Measurements from ENCODE around the gene F11R. TPM values are rescaled to one million over a fixed set of nuclear protein-coding genes. Genes with fewer than 3 reads are reported as not detected.

The F11R gene
- total and polyA plus RNA-seq, 12 donors = 19.3 to 99.1 (median 55.1) TPM

DNA sequence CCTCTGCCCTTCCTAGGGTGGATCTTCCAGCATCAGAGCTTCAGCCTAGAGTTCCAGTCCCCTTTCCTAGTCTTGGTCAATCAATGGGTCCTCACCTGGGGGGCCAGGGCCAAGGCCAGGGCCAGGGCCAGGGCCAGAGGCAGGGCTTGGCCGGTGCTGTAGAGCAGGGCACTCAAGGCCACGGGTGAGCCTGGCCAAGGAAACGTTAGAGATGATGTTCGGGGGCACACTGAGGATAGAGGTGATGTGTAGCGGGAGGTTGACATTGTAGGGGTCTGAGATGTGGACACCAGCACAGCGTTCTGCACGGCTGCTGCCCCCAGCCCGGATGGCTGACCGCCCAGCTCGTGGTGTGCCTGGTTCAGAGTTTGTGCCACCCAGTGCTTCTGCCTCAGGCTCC lies 30.3 kb upstream of the F11R start:
- H3K27me3 ChIP-seq = no peaks in the 10 kb centered on the region
- intact Hi-C loops (cut with DNase I) = loop anchor here in 1 of 2 donors (5.0 kb wide), 1 partner anchor 49 kb away; no protein-coding TSS in a partner anchor
- H3K9me3 ChIP-seq (replicated peaks in 1 of 3) = no peaks in the 10 kb centered on the region
- TF ChIP-seq, protein P1, sequence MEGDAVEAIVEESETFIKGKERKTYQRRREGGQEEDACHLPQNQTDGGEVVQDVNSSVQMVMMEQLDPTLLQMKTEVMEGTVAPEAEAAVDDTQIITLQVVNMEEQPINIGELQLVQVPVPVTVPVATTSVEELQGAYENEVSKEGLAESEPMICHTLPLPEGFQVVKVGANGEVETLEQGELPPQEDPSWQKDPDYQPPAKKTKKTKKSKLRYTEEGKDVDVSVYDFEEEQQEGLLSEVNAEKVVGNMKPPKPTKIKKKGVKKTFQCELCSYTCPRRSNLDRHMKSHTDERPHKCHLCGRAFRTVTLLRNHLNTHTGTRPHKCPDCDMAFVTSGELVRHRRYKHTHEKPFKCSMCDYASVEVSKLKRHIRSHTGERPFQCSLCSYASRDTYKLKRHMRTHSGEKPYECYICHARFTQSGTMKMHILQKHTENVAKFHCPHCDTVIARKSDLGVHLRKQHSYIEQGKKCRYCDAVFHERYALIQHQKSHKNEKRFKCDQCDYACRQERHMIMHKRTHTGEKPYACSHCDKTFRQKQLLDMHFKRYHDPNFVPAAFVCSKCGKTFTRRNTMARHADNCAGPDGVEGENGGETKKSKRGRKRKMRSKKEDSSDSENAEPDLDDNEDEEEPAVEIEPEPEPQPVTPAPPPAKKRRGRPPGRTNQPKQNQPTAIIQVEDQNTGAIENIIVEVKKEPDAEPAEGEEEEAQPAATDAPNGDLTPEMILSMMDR (IDR thresholded peaks at IDR 0.05) = no peak
- TF ChIP-seq POLR2A (IDR thresholded peaks at IDR 0.05) = no peak
- H3K4me1 ChIP-seq (replicated peaks in 1 of 2) = no peaks in the 10 kb centered on the region
- DNase-seq = no peak
- H3K36me3 ChIP-seq (replicated peaks in 1 of 2) = peaks cover 0 to 6% of the 10 kb centered on the region in 2 donors
- H3K4me3 ChIP-seq = no peak overlapping the region
- WGBS, 4 donors = 82 to 83% (median 83%) methylated on average over 4 to 10 of the region's 10 CpGs
- no peak overlapping the region for H3K27ac ChIP-seq

DNA sequence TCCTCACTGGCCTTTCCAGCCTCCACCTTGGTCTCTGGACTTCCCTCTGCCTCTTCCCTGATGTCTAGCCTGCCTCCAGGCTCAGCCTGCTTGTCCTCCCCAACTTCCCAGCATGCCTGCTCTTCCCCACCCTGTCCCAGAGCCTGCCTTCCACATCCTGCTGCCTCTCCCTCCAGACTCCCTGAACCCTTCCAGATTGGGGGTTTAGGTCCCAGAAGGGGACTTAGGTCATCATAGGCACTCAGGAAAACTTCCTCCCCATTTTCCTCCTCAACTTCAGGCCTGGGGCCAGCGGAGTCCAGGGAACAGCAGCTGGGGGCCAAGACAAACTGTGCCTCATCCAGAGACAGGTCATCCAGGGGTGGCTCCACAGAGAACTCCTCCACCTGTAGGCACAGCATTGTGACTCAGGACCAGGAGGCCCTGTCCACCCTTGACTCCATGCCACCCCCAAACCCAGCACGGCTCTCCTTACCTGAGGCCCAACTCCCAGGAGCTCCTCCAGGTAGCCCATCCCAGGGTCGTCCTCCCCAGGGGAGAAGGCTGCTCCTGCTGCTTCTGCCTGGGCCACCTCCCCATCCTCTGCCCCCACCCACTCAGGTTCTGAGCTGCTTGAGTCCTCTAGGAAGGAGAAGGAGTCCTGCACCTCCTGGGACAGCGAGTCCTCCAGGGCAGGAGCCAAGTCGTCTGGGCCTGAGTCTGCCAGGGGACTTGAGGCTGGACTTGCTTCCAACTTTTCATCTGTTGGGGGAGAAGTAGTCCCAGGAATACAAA lies 28.2 kb upstream of the F11R start:
- H3K4me1 ChIP-seq (replicated peaks in 1 of 2) = peaks cover 6 to 7% of the 10 kb centered on the region in 2 donors
- H3K4me3 ChIP-seq = no peak overlapping the region
- 86 to 98% (median 95%) methylated on average over 4 to 5 of the region's 5 CpGs for WGBS, 4 donors
- H3K36me3 ChIP-seq (replicated peaks in 1 of 2) = peaks cover 0 to 6% of the 10 kb centered on the region in 2 donors
- no peak overlapping the region for H3K27ac ChIP-seq
- intact Hi-C loops (cut with DNase I) = no loop called here
- no peaks in the 10 kb centered on the region for H3K9me3 ChIP-seq (replicated peaks in 1 of 3)
- no peaks in the 10 kb centered on the region for H3K27me3 ChIP-seq
- DNase-seq = no peak
- no peak for TF ChIP-seq POLR2A (IDR thresholded peaks at IDR 0.05)
- TF ChIP-seq, protein P1 (IDR thresholded peaks at IDR 0.05) = no peak

DNA sequence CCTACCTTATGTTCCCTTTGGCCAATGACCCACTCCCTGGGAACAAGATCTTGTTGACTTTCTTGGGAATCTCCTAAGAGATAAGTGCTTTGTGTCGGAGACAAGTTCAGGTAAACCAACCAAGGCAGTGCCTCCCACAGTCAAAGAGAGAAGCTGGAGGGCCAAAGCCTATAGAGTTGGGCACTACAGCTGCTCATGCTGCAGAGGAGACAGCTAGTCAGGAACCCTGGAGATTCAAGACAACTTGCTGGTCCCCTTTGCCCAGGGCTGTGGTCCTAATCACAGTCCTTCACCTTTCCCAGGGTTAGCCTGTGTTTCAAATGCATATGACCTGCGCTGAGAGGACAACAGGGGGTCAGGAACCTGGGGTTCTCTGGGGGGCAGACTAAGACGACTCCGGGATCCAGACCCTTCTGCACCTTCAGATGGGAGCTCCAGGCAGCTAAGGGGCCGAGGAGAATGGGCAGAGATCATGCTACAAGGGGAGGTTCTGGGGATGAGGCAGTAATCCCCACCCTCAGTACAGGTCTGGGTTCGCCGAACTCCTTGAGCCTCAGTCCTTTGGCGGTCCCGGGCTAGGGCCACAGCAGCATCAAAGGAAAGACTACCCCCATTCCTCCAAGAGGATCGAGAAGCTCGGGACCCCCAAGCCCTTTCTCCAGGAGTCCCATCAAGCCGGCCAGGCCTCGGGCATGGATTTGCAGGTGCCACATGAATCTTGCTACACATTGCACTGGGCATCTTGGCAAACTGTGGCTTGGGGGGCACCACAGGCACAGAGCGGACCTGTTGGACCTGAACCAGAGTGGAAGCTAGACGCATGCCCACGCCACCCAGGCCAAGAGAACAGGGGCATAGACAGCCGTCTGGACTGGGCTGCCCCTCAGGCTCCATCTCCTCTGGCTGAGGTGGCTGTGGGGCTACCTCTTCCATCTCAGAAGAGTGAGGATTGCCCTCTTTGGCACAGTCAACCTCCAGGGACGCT lies 26.8 kb upstream of the F11R start:
- Histone ChIP-seq H3K4me1 (replicated peaks in 1 of 2) (peaks cover 10 to 11% of the 10 kb centered on the region in 2 donors), H3K9me3 (replicated peaks in 1 of 3) (no peaks in the 10 kb centered on the region), H3K4me3 (no peak overlapping the region), H3K36me3 (replicated peaks in 1 of 2) (peaks cover 0 to 14% of the 10 kb centered on the region in 2 donors), H3K27me3 (no peaks in the 10 kb centered on the region), H3K27ac (peak overlapping the region in 1 of 5 donors; percentile 17)
- intact Hi-C loops (cut with DNase I) = no loop called here
- WGBS, 4 donors = 94 to 98% (median 97%) methylated on average over 12 to 18 of the region's 18 CpGs
- DNase-seq = no peak
- TF ChIP-seq, protein P1 (IDR thresholded peaks at IDR 0.05) = no peak
- TF ChIP-seq POLR2A (IDR thresholded peaks at IDR 0.05) = no peak
